Stimulated activated naive CD8-positive, alpha-beta T cell treated with anti-CD3 and anti-CD28 coated beads, Interleukin-15, amount 100 ng/mL, for 72 hours (primary cell): ENCODE results near the gene TRIM3.

Source experiments
- ATAC-seq: fragments of 150-1000 bp; cut with Tn5 transposase; 2 replicates; pipeline ENCODE4 v1.10.0; 2021; ENCODE audit warnings: mild to moderate bottlenecking, moderate library complexity
- DNase-seq, 2 donors: peaks; one replicate each; pipeline ENCODE4 v3.0.0; 2021 to 2022
- H3K27ac Mint-ChIP-seq, 2 donors: one replicate each; pipeline ENCODE4 v1.8.0; 2022; ENCODE audit warnings: mild to moderate bottlenecking in 2 of 2, mixed read lengths in 2 of 2, moderate library complexity in 2 of 2
- H3K27me3 Mint-ChIP-seq: one replicate; pipeline ENCODE4 v1.8.0; 2022; ENCODE audit warnings: mixed read lengths
- H3K4me1 Mint-ChIP-seq: one replicate; pipeline ENCODE4 v1.8.0; 2022; ENCODE audit warnings: mild to moderate bottlenecking, mixed read lengths
- H3K4me3 Mint-ChIP-seq, 2 donors: one replicate each; pipeline ENCODE4 v1.8.0; 2022; ENCODE audit warnings: mild to moderate bottlenecking in 2 of 2, mixed read lengths in 2 of 2, moderate library complexity in 1 of 2
- H3K9me3 Mint-ChIP-seq, 2 donors: one replicate each; pipeline ENCODE4 v1.8.0; 2022; ENCODE audit warnings: mixed read lengths in 2 of 2

Gene TRIM3

GRCh38 chr11:6458352-6459098 is 15.2 kb downstream of the TRIM3 start:
- Mint-ChIP-seq H3K4me1 (no peaks in the 10 kb centered on the region), H3K27me3 (no peaks in the 10 kb centered on the region), H3K9me3 (no peaks in the 10 kb centered on the region), H3K27ac (peak overlapping the region in 1 of 2 donors; percentile 37), H3K4me3 (no peak overlapping the region)
- DNase-seq: no peak
- no peak for ATAC-seq

GRCh38 chr11:6457581-6458320 is 16.0 kb downstream of the TRIM3 start:
- Mint-ChIP-seq H3K9me3 (no peaks in the 10 kb centered on the region), H3K27ac (no peak overlapping the region), H3K4me3 (no peak overlapping the region), H3K27me3 (no peaks in the 10 kb centered on the region), H3K4me1 (no peaks in the 10 kb centered on the region)
- DNase-seq: no peak
- peak; percentile 35 for ATAC-seq

- H3K4me1 Mint-ChIP-seq: no peaks in the 10 kb centered on the region
- H3K4me3 Mint-ChIP-seq: no peak overlapping the region
- ATAC-seq (peak; percentile 36), DNase-seq (no peak)
- no peaks in the 10 kb centered on the region for H3K9me3 Mint-ChIP-seq
- H3K27me3 Mint-ChIP-seq: no peaks in the 10 kb centered on the region
- no peak overlapping the region for H3K27ac Mint-ChIP-seq
These were observed 17.2 kb downstream of the TRIM3 start for GRCh38 chr11:6456361-6457073.

GRCh38 chr11:6455070-6455469 is 18.7 kb downstream of the TRIM3 start:
- Mint-ChIP-seq H3K9me3 (no peaks in the 10 kb centered on the region), H3K4me1 (no peaks in the 10 kb centered on the region), H3K4me3 (no peak overlapping the region), H3K27me3 (no peaks in the 10 kb centered on the region), H3K27ac (no peak overlapping the region)
- DNase-seq (no peak), ATAC-seq (no peak)

- no peaks in the 10 kb centered on the region for H3K27me3 Mint-ChIP-seq
- no peaks in the 10 kb centered on the region for H3K9me3 Mint-ChIP-seq
- no peak overlapping the region for H3K4me3 Mint-ChIP-seq
- H3K27ac Mint-ChIP-seq: no peak overlapping the region
- no peaks in the 10 kb centered on the region for H3K4me1 Mint-ChIP-seq
- DNase-seq: no peak
- ATAC-seq: no peak
These were observed 20.6 kb downstream of the TRIM3 start for GRCh38 chr11:6453152-6453551.

GRCh38 chr11:6452219-6452618 is 21.5 kb downstream of the TRIM3 start:
- H3K27ac Mint-ChIP-seq: no peak overlapping the region
- ATAC-seq (no peak), DNase-seq (no peak)
- H3K9me3 Mint-ChIP-seq: no peaks in the 10 kb centered on the region
- no peak overlapping the region for H3K4me3 Mint-ChIP-seq
- no peaks in the 10 kb centered on the region for H3K4me1 Mint-ChIP-seq
- H3K27me3 Mint-ChIP-seq: no peaks in the 10 kb centered on the region

GRCh38 chr11:6448574-6448973 is 25.2 kb downstream of the TRIM3 start:
- H3K27ac Mint-ChIP-seq: no peak overlapping the region
- DNase-seq: no peak

GRCh38 chr11:6443269-6444003 is 30.3 kb downstream of the TRIM3 start:
- no peaks in the 10 kb centered on the region for H3K4me1 Mint-ChIP-seq
- peak; percentile 79 for ATAC-seq
- DNase-seq: peak; percentile 47 to 48
- no peaks in the 10 kb centered on the region for H3K9me3 Mint-ChIP-seq
- no peaks in the 10 kb centered on the region for H3K27me3 Mint-ChIP-seq
- H3K4me3 Mint-ChIP-seq: no peak overlapping the region
- H3K27ac Mint-ChIP-seq: no peak overlapping the region

More at GRCh38 chr11:6448574-6448973, 25.2 kb downstream of the TRIM3 start:
- Mint-ChIP-seq H3K27me3 (no peaks in the 10 kb centered on the region), H3K9me3 (no peaks in the 10 kb centered on the region), H3K4me1 (no peaks in the 10 kb centered on the region), H3K4me3 (no peak overlapping the region)
- peak; percentile 54 for ATAC-seq

- no peak overlapping the region for H3K27ac Mint-ChIP-seq
- ATAC-seq (no peak), DNase-seq (no peak)
- H3K4me1 Mint-ChIP-seq: no peaks in the 10 kb centered on the region
- H3K9me3 Mint-ChIP-seq: no peaks in the 10 kb centered on the region
- no peaks in the 10 kb centered on the region for H3K27me3 Mint-ChIP-seq
- no peak overlapping the region for H3K4me3 Mint-ChIP-seq
These were observed 31.3 kb downstream of the TRIM3 start for GRCh38 chr11:6442441-6442840.

GRCh38 chr11:6440906-6441358 is 32.8 kb downstream of the TRIM3 start, which contains the start of gene HPX:
HPX (minus strand) TSS chr11:6440987; CDS start chr11:6440963, 24 bp downstream.
- DNase-seq: no peak
- no peak within 1 kb of the TSS for H3K27ac Mint-ChIP-seq

GRCh38 chr11:6438979-6439571 is 34.7 kb downstream of the TRIM3 start:
- no peak for ATAC-seq
- no peak overlapping the region for H3K27ac Mint-ChIP-seq
- H3K9me3 Mint-ChIP-seq: no peaks in the 10 kb centered on the region
- no peaks in the 10 kb centered on the region for H3K4me1 Mint-ChIP-seq
- H3K27me3 Mint-ChIP-seq: no peaks in the 10 kb centered on the region
- DNase-seq: peak in 1 of 2 donors; percentile 21
- H3K4me3 Mint-ChIP-seq: no peak overlapping the region

More at GRCh38 chr11:6440906-6441358, 32.8 kb downstream of the TRIM3 start, which contains the start of gene HPX:
- Mint-ChIP-seq H3K27me3 (no peaks in the 10 kb centered on the region), H3K9me3 (no peaks in the 10 kb centered on the region), H3K4me1 (no peaks in the 10 kb centered on the region), H3K4me3 (no peak within 1 kb of the TSS)
- ATAC-seq: no peak

- ATAC-seq (peak; percentile 75), DNase-seq (no peak)
- Mint-ChIP-seq H3K9me3 (no peaks in the 10 kb centered on the region), H3K27ac (no peak overlapping the region), H3K4me1 (no peaks in the 10 kb centered on the region), H3K4me3 (no peak overlapping the region), H3K27me3 (no peaks in the 10 kb centered on the region)
These were observed 35.7 kb downstream of the TRIM3 start for GRCh38 chr11:6437993-6438392.

GRCh38 chr11:6437423-6437822 is 36.3 kb downstream of the TRIM3 start:
- no peaks in the 10 kb centered on the region for H3K27me3 Mint-ChIP-seq
- no peak for DNase-seq
- no peak for ATAC-seq
- H3K9me3 Mint-ChIP-seq: no peaks in the 10 kb centered on the region
- H3K27ac Mint-ChIP-seq: no peak overlapping the region
- no peaks in the 10 kb centered on the region for H3K4me1 Mint-ChIP-seq
- no peak overlapping the region for H3K4me3 Mint-ChIP-seq

- Mint-ChIP-seq H3K4me1 (no peaks in the 10 kb centered on the region), H3K4me3 (no peak overlapping the region), H3K9me3 (no peaks in the 10 kb centered on the region), H3K27ac (peak overlapping the region in 1 of 2 donors; percentile 36), H3K27me3 (no peaks in the 10 kb centered on the region)
- no peak for ATAC-seq
- DNase-seq: no peak
These were observed 39.6 kb downstream of the TRIM3 start for GRCh38 chr11:6433998-6434660.
